Measurements from ENCODE around the gene FBLN7. TPM values are rescaled to one million over a fixed set of nuclear protein-coding genes. Genes with fewer than 3 reads are reported as not detected.

Gene FBLN7
- total RNA-seq, 2 experiments from 2014 or later: 7.3 to 8.4 TPM

GRCh38 chr2:112147382-112148168, 9.4 kb downstream of the FBLN7 start:
- Mint-ChIP-seq H3K27me3 (peaks cover 11% of the 10 kb centered on the region), H3K36me3 (ENCODE audit: low read depth) (no peaks in the 10 kb centered on the region), H3K4me3 (no peak overlapping the region), H3K27ac (no peak overlapping the region), H3K4me1 (no peaks in the 10 kb centered on the region), H3K9me3 (no peaks in the 10 kb centered on the region)
- ChIA-PET POLR2A (interaction anchor here (0.8 to 1.7 kb wide), 3 partner anchors 8 to 15 kb away, joined by 3 to 4 read pairs (median 3); no protein-coding TSS in a partner anchor), CTCF (interaction anchor here (0.6 to 0.8 kb wide), 2 partner anchors 35 to 401 kb away, joined by 3 read pairs; no protein-coding TSS in a partner anchor)
- peak; percentile 3 for DNase-seq

GRCh38 chr2:112148477-112148876, 10.3 kb downstream of the FBLN7 start:
- H3K36me3 Mint-ChIP-seq (ENCODE audit: low read depth): no peaks in the 10 kb centered on the region
- ChIA-PET CTCF (no interaction called here), POLR2A (interaction anchor here (1.4 to 1.7 kb wide), 2 partner anchors 11 to 16 kb away, joined by 3 to 4 read pairs; no protein-coding TSS in a partner anchor)
- no peaks in the 10 kb centered on the region for H3K4me1 Mint-ChIP-seq
- H3K27ac Mint-ChIP-seq: no peak overlapping the region
- H3K9me3 Mint-ChIP-seq: no peaks in the 10 kb centered on the region
- no peak overlapping the region for H3K4me3 Mint-ChIP-seq
- DNase-seq: peak; percentile 13
- H3K27me3 Mint-ChIP-seq: peaks cover 6% of the 10 kb centered on the region

GRCh38 chr2:112149194-112149593, 11.0 kb downstream of the FBLN7 start:
- Mint-ChIP-seq H3K27ac (no peak overlapping the region), H3K36me3 (ENCODE audit: low read depth) (no peaks in the 10 kb centered on the region), H3K27me3 (peaks cover 6% of the 10 kb centered on the region), H3K4me1 (peaks cover 2% of the 10 kb centered on the region), H3K4me3 (no peak overlapping the region), H3K9me3 (no peaks in the 10 kb centered on the region)
- peak; percentile 5 for DNase-seq
- ChIA-PET POLR2A (interaction anchor here (1.7 kb wide), 1 partner anchor 12 kb away, joined by 4 read pairs; no protein-coding TSS in a partner anchor), CTCF (no interaction called here)

- no peak overlapping the region for H3K4me3 Mint-ChIP-seq
- H3K36me3 Mint-ChIP-seq (ENCODE audit: low read depth): no peaks in the 10 kb centered on the region
- no peak overlapping the region for H3K27ac Mint-ChIP-seq
- DNase-seq: peak; percentile 2
- CTCF ChIA-PET: no interaction called here
- H3K4me1 Mint-ChIP-seq: peaks cover 6% of the 10 kb centered on the region
- H3K9me3 Mint-ChIP-seq: no peaks in the 10 kb centered on the region
- H3K27me3 Mint-ChIP-seq: peaks cover 6% of the 10 kb centered on the region
- POLR2A ChIA-PET: no interaction called here
These were observed 11.8 kb downstream of the FBLN7 start for GRCh38 chr2:112149866-112150435.

- Mint-ChIP-seq H3K27ac (no peak overlapping the region), H3K4me1 (peaks cover 11% of the 10 kb centered on the region), H3K36me3 (ENCODE audit: low read depth) (no peaks in the 10 kb centered on the region), H3K9me3 (no peaks in the 10 kb centered on the region), H3K4me3 (no peak overlapping the region), H3K27me3 (peaks cover 6% of the 10 kb centered on the region)
- ChIA-PET POLR2A (no interaction called here), CTCF (no interaction called here)
- DNase-seq: peak; percentile 7
These were observed 12.3 kb downstream of the FBLN7 start for GRCh38 chr2:112150447-112150846.

- H3K36me3 Mint-ChIP-seq (ENCODE audit: low read depth): no peaks in the 10 kb centered on the region
- H3K9me3 Mint-ChIP-seq: no peaks in the 10 kb centered on the region
- CTCF ChIA-PET: no interaction called here
- DNase-seq: peak; percentile 14
- no peak overlapping the region for H3K27ac Mint-ChIP-seq
- H3K4me3 Mint-ChIP-seq: no peak overlapping the region
- peaks cover 15% of the 10 kb centered on the region for H3K4me1 Mint-ChIP-seq
- peaks cover 6% of the 10 kb centered on the region for H3K27me3 Mint-ChIP-seq
- POLR2A ChIA-PET: no interaction called here
These were observed 12.7 kb downstream of the FBLN7 start for GRCh38 chr2:112150851-112151250.

GRCh38 chr2:112151271-112151670, 13.1 kb downstream of the FBLN7 start:
- H3K4me3 Mint-ChIP-seq: no peak overlapping the region
- no peaks in the 10 kb centered on the region for H3K9me3 Mint-ChIP-seq
- H3K27ac Mint-ChIP-seq: no peak overlapping the region
- H3K36me3 Mint-ChIP-seq (ENCODE audit: low read depth): no peaks in the 10 kb centered on the region
- peak; percentile 2 for DNase-seq
- peaks cover 19% of the 10 kb centered on the region for H3K4me1 Mint-ChIP-seq
- peaks cover 6% of the 10 kb centered on the region for H3K27me3 Mint-ChIP-seq
- ChIA-PET CTCF (no interaction called here), POLR2A (no interaction called here)

GRCh38 chr2:112151701-112152440, 13.7 kb downstream of the FBLN7 start:
- Mint-ChIP-seq H3K4me1 (peaks cover 24% of the 10 kb centered on the region), H3K27ac (no peak overlapping the region), H3K9me3 (no peaks in the 10 kb centered on the region), H3K27me3 (peaks cover 3% of the 10 kb centered on the region), H3K36me3 (ENCODE audit: low read depth) (no peaks in the 10 kb centered on the region), H3K4me3 (no peak overlapping the region)
- POLR2A ChIA-PET: no interaction called here
- peak; percentile 10 for DNase-seq
- CTCF ChIA-PET: no interaction called here

GRCh38 chr2:112152476-112153178, 14.4 kb downstream of the FBLN7 start:
- no peaks in the 10 kb centered on the region for H3K27me3 Mint-ChIP-seq
- POLR2A ChIA-PET: no interaction called here
- H3K4me3 Mint-ChIP-seq: no peak overlapping the region
- no peaks in the 10 kb centered on the region for H3K36me3 Mint-ChIP-seq (ENCODE audit: low read depth)
- no peaks in the 10 kb centered on the region for H3K9me3 Mint-ChIP-seq
- CTCF ChIA-PET: no interaction called here
- no peak overlapping the region for H3K27ac Mint-ChIP-seq
- H3K4me1 Mint-ChIP-seq: peaks cover 27% of the 10 kb centered on the region
- DNase-seq: peak; percentile 1

GRCh38 chr2:112153179-112153490, 14.9 kb downstream of the FBLN7 start:
- H3K36me3 Mint-ChIP-seq (ENCODE audit: low read depth): no peaks in the 10 kb centered on the region
- peak; percentile 9 for DNase-seq
- H3K27me3 Mint-ChIP-seq: no peaks in the 10 kb centered on the region
- H3K9me3 Mint-ChIP-seq: no peaks in the 10 kb centered on the region
- no peak overlapping the region for H3K27ac Mint-ChIP-seq
- CTCF ChIA-PET: no interaction called here
- no peak overlapping the region for H3K4me3 Mint-ChIP-seq
- POLR2A ChIA-PET: no interaction called here
- peaks cover 27% of the 10 kb centered on the region for H3K4me1 Mint-ChIP-seq

GRCh38 chr2:112153501-112153900, 15.3 kb downstream of the FBLN7 start:
- H3K27ac Mint-ChIP-seq: no peak overlapping the region
- peaks cover 27% of the 10 kb centered on the region for H3K4me1 Mint-ChIP-seq
- peak; percentile 6 for DNase-seq
- no peaks in the 10 kb centered on the region for H3K27me3 Mint-ChIP-seq
- POLR2A ChIA-PET: no interaction called here
- H3K36me3 Mint-ChIP-seq (ENCODE audit: low read depth): no peaks in the 10 kb centered on the region
- CTCF ChIA-PET: no interaction called here
- no peaks in the 10 kb centered on the region for H3K9me3 Mint-ChIP-seq
- H3K4me3 Mint-ChIP-seq: no peak overlapping the region

- Mint-ChIP-seq H3K4me3 (no peak overlapping the region), H3K27me3 (no peaks in the 10 kb centered on the region), H3K9me3 (no peaks in the 10 kb centered on the region), H3K36me3 (ENCODE audit: low read depth) (no peaks in the 10 kb centered on the region), H3K4me1 (peaks cover 27% of the 10 kb centered on the region), H3K27ac (peak overlapping the region; percentile 63)
- ChIA-PET CTCF (no interaction called here), POLR2A (interaction anchor here (0.9 to 2.0 kb wide), 4 partner anchors 11 to 33 kb away, joined by 3 to 9 read pairs (median 4); no protein-coding TSS in a partner anchor)
- DNase-seq: peak; percentile 33
These were observed 16.3 kb downstream of the FBLN7 start for GRCh38 chr2:112154246-112155117.

Data from activated CD4-positive, alpha-beta memory T cell treated with anti-CD3 and anti-CD28 coated beads, Interleukin-2, amount 10 ng/mL, durations not matched to agents 7 days and 5 days (primary cell).